ENCODE measurements around the gene SLC6A6.

DNA sequence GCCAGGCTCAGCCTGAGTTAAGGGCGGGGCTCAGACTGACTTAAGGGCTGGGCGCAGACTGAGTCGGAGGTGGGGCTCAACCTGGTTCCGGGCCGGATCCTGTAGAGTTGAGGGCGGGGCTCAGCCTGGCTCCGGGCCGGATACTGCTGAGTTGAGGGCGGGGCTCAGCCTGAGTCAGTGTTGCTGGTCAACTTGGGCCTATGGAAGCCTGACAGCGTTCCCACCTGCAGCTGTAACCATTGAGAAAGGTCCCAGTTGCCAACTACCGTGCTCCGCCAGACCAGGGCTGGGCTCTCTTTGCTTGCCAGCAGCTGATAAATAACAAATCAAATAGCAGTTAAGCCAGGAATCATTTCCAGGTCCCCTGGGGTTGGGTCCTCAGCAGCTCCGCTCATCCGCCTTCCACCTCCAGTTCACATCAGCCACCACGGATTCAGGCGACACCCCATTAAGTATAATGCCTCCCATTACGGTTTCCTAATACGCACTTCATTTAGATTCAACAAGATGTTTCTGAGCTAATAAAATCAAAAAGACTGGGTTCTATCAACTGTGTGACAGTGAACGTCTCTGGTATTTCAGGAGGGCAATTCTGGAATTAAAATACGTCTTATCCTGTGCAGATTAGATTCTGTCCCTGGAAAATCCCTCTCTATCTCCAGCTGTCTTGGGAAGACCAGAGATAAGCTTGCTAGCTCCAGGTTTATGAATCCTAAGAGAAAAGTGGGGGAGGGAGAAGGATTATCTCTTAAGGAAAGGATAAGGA is 130.5 kb downstream of the SLC6A6 start:
- TF ChIP-seq, protein P1, sequence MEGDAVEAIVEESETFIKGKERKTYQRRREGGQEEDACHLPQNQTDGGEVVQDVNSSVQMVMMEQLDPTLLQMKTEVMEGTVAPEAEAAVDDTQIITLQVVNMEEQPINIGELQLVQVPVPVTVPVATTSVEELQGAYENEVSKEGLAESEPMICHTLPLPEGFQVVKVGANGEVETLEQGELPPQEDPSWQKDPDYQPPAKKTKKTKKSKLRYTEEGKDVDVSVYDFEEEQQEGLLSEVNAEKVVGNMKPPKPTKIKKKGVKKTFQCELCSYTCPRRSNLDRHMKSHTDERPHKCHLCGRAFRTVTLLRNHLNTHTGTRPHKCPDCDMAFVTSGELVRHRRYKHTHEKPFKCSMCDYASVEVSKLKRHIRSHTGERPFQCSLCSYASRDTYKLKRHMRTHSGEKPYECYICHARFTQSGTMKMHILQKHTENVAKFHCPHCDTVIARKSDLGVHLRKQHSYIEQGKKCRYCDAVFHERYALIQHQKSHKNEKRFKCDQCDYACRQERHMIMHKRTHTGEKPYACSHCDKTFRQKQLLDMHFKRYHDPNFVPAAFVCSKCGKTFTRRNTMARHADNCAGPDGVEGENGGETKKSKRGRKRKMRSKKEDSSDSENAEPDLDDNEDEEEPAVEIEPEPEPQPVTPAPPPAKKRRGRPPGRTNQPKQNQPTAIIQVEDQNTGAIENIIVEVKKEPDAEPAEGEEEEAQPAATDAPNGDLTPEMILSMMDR (IDR thresholded peaks at IDR 0.05): no peak
- TF ChIP-seq POLR2A (IDR thresholded peaks at IDR 0.05): no peak

Data from body of pancreas (tissue), 4 donors.